ENCODE measurements around the gene PLIN1.

DNA sequence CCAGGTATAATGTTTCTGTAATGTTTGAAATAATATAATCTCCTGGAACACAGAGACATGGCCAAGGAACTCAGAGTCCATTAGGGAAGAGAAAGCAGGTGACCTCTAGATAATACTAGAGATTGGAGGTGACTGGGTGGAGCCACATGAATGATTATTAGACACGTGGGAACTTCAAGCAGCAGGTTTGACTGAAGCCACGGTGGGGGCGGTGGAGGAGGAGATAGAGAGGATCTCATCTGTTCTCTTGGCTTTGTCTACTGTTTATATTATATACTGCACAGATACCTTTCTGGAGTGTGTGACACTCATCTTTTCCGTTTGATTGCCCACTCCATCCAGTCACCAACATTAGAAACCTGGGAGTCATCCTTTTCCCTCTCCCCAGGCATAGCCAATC lies 57.6 kb downstream of the PLIN1 start:
- TF ChIP-seq, protein P1, sequence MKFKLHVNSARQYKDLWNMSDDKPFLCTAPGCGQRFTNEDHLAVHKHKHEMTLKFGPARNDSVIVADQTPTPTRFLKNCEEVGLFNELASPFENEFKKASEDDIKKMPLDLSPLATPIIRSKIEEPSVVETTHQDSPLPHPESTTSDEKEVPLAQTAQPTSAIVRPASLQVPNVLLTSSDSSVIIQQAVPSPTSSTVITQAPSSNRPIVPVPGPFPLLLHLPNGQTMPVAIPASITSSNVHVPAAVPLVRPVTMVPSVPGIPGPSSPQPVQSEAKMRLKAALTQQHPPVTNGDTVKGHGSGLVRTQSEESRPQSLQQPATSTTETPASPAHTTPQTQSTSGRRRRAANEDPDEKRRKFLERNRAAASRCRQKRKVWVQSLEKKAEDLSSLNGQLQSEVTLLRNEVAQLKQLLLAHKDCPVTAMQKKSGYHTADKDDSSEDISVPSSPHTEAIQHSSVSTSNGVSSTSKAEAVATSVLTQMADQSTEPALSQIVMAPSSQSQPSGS (IDR thresholded peaks at IDR 0.05; ENCODE audit: low read length) = no peak
- TF ChIP-seq GABPA (IDR thresholded peaks at IDR 0.05; ENCODE audit: low read depth) (no peak), POLR2A (IDR thresholded peaks at IDR 0.05; ENCODE audit: low read depth, low read length) (no peak), SP1 (IDR thresholded peaks at IDR 0.05; ENCODE audit: low read depth, low read length) (no peak), SIN3A (IDR thresholded peaks at IDR 0.05; ENCODE audit: low read depth, low read length) (no peak), NBN (IDR thresholded peaks at IDR 0.05) (no peak), ZNF622 (IDR thresholded peaks at IDR 0.05) (no peak), JUNB (IDR thresholded peaks at IDR 0.05) (no peak), HDAC2 (IDR thresholded peaks at IDR 0.05) (no peak)
- TF ChIP-seq, protein P2, sequence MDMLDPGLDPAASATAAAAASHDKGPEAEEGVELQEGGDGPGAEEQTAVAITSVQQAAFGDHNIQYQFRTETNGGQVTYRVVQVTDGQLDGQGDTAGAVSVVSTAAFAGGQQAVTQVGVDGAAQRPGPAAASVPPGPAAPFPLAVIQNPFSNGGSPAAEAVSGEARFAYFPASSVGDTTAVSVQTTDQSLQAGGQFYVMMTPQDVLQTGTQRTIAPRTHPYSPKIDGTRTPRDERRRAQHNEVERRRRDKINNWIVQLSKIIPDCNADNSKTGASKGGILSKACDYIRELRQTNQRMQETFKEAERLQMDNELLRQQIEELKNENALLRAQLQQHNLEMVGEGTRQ (IDR thresholded peaks at IDR 0.05; ENCODE audit: borderline replicate concordance, low read depth, low read length) = no peak
- TF ChIP-seq, protein P3, sequence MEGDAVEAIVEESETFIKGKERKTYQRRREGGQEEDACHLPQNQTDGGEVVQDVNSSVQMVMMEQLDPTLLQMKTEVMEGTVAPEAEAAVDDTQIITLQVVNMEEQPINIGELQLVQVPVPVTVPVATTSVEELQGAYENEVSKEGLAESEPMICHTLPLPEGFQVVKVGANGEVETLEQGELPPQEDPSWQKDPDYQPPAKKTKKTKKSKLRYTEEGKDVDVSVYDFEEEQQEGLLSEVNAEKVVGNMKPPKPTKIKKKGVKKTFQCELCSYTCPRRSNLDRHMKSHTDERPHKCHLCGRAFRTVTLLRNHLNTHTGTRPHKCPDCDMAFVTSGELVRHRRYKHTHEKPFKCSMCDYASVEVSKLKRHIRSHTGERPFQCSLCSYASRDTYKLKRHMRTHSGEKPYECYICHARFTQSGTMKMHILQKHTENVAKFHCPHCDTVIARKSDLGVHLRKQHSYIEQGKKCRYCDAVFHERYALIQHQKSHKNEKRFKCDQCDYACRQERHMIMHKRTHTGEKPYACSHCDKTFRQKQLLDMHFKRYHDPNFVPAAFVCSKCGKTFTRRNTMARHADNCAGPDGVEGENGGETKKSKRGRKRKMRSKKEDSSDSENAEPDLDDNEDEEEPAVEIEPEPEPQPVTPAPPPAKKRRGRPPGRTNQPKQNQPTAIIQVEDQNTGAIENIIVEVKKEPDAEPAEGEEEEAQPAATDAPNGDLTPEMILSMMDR (IDR thresholded peaks at IDR 0.05 in 2 of 3, conservative IDR thresholded peaks at IDR 0.05 in 1 of 3; ENCODE audit: control insufficient read depth in 2 of 3, extremely low read depth in 1 of 3, insufficient read depth in 1 of 3, low read depth in 3 of 3, low read length in 3 of 3) = no peak
- TF ChIP-seq, protein P4, sequence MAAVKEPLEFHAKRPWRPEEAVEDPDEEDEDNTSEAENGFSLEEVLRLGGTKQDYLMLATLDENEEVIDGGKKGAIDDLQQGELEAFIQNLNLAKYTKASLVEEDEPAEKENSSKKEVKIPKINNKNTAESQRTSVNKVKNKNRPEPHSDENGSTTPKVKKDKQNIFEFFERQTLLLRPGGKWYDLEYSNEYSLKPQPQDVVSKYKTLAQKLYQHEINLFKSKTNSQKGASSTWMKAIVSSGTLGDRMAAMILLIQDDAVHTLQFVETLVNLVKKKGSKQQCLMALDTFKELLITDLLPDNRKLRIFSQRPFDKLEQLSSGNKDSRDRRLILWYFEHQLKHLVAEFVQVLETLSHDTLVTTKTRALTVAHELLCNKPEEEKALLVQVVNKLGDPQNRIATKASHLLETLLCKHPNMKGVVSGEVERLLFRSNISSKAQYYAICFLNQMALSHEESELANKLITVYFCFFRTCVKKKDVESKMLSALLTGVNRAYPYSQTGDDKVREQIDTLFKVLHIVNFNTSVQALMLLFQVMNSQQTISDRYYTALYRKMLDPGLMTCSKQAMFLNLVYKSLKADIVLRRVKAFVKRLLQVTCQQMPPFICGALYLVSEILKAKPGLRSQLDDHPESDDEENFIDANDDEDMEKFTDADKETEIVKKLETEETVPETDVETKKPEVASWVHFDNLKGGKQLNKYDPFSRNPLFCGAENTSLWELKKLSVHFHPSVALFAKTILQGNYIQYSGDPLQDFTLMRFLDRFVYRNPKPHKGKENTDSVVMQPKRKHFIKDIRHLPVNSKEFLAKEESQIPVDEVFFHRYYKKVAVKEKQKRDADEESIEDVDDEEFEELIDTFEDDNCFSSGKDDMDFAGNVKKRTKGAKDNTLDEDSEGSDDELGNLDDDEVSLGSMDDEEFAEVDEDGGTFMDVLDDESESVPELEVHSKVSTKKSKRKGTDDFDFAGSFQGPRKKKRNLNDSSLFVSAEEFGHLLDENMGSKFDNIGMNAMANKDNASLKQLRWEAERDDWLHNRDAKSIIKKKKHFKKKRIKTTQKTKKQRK (IDR thresholded peaks at IDR 0.05; ENCODE audit: low read depth, low read length) = no peak
